ENCODE measurements around the gene EVI5. TPM values are rescaled to one million over a fixed set of nuclear protein-coding genes. Genes with fewer than 3 reads are reported as not detected.
"Not testable (repeated sequence)": the region's sequence is repeated elsewhere in the genome, so short reads cannot be mapped to it uniquely, and the experiment has no call there.

The EVI5 gene
- polyA plus RNA-seq, 2 of the 4 experiments (the other 2 are of a cell fraction), result 10.2 to 10.4 TPM

DNA sequence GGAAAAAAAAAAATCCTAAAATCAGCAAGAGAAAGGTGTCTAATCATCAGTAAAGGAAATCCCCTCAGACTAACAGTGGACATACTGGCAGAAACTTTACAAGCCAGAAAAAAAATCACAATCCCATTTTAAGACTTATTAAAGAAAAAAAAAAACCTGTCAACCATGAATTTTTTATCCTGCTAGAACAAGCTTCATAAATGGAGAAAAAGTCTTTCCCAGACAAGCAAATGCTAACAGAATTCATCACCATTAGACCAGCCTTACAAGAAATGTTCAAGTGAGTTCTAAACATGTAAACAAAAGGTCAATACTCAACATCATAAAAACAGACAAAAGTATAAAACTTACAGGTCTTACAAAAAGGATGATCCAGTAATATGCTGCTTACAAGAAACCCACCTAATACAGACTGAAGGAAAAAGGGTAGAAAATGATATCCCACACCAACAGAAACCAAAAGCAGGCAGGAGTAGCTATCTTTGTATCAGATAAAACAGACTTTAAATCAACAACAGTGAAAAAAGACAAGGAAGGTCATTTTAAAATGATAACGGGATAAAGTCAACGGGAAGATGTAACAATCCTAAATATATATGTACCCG is 129.6 kb downstream of the EVI5 start:
- POLR2A ChIA-PET, result no interaction called here
- TF ChIP-seq POLR2A (IDR thresholded peaks at IDR 0.05; ENCODE audit: low read length) (no peak), REST (IDR thresholded peaks at IDR 0.05) (no peak)

GRCh38 chr1:92653605-92654381 is 131.1 kb downstream of the EVI5 start:
- ATAC-seq (no peak), DNase-seq (ENCODE audit: low read depth in 1 of 2, low spot score in 1 of 2) (no peak), FAIRE-seq (no peak)
- no peaks in the 10 kb centered on the region for H3K4me1 ChIP-seq
- WGBS (ENCODE audit: missing lambda C conversion rate), result 97% methylated on average over 4 of the region's 4 CpGs
- no peak overlapping the region for H3K27ac ChIP-seq
- H3K4me2 ChIP-seq, result no peak overlapping the region
- no peak overlapping the region for H3K4me3 ChIP-seq
- peaks cover 6% of the 10 kb centered on the region for H3K9me3 ChIP-seq
- ChIA-PET POLR2A (no interaction called here), CTCF (interaction anchor here (0.6 kb wide), 1 partner anchor 644 kb away, joined by 3 read pairs; no protein-coding TSS in a partner anchor)
- TF ChIP-seq HES2 (IDR thresholded peaks at IDR 0.05) (no peak), JUNB (IDR thresholded peaks at IDR 0.05) (no peak), POLR2AphosphoS2 (conservative IDR thresholded peaks at IDR 0.05; ENCODE audit: low read length) (no peak), MYC (IDR thresholded peaks at IDR 0.05; ENCODE audit: borderline replicate concordance, low read length) (no peak), CBX2 (IDR thresholded peaks at IDR 0.05; ENCODE audit: borderline replicate concordance, low read depth) (no peak), CHD4 (IDR thresholded peaks at IDR 0.05; ENCODE audit: borderline replicate concordance) (no peak), USF2 (IDR thresholded peaks at IDR 0.05) (no peak), RARB (CRISPR knock-in tag; IDR thresholded peaks at IDR 0.05) (no peak), ESRRA (IDR thresholded peaks at IDR 0.05; ENCODE audit: borderline replicate concordance, low read length) (no peak), EHF (CRISPR knock-in tag; IDR thresholded peaks at IDR 0.05) (no peak), KDM5A (IDR thresholded peaks at IDR 0.05) (no peak), PHF8 (IDR thresholded peaks at IDR 0.05; ENCODE audit: borderline replicate concordance, low read depth) (no peak), MAFK (IDR thresholded peaks at IDR 0.05; ENCODE audit: partially characterized antibody) (no peak), HOXB13 (CRISPR knock-in tag; IDR thresholded peaks at IDR 0.05; ENCODE audit: low read depth) (no peak), EP300 (IDR thresholded peaks at IDR 0.05) (no peak), FOSB (CRISPR knock-in tag; IDR thresholded peaks at IDR 0.05) (no peak), CBX8 (IDR thresholded peaks at IDR 0.05) (no peak), ZNF302 (CRISPR knock-in tag; IDR thresholded peaks at IDR 0.05) (no peak)
- TF ChIP-seq, protein P1, sequence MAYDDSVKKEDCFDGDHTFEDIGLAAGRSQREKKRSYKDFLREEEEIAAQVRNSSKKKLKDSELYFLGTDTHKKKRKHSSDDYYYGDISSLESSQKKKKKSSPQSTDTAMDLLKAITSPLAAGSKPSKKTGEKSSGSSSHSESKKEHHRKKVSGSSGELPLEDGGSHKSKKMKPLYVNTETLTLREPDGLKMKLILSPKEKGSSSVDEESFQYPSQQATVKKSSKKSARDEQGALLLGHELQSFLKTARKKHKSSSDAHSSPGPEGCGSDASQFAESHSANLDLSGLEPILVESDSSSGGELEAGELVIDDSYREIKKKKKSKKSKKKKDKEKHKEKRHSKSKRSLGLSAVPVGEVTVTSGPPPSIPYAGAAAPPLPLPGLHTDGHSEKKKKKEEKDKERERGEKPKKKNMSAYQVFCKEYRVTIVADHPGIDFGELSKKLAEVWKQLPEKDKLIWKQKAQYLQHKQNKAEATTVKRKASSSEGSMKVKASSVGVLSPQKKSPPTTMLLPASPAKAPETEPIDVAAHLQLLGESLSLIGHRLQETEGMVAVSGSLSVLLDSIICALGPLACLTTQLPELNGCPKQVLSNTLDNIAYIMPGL (CRISPR knock-in tag; IDR thresholded peaks at IDR 0.05; ENCODE audit: borderline replicate concordance), result no peak

More for the DNA sequence above, 129.6 kb downstream of the EVI5 start:
- H3K4me1 ChIP-seq, result no peaks in the 10 kb centered on the region
- WGBS (ENCODE audit: missing lambda C conversion rate), result 91% methylated on average over 3 of the region's 3 CpGs
- CTCF ChIA-PET, result interaction anchor here (0.6 kb wide), 1 partner anchor 650 kb away, joined by 3 read pairs; no protein-coding TSS in a partner anchor
- H3K27ac ChIP-seq, result no peak overlapping the region
- ATAC-seq, result no peak
- H3K4me3 ChIP-seq, result no peak overlapping the region
- no peak for DNase-seq (ENCODE audit: low read depth in 1 of 2, low spot score in 1 of 2)
- H3K4me2 ChIP-seq, result no peak overlapping the region
- FAIRE-seq, result no peak
- peaks cover 6% of the 10 kb centered on the region for H3K9me3 ChIP-seq

DNA sequence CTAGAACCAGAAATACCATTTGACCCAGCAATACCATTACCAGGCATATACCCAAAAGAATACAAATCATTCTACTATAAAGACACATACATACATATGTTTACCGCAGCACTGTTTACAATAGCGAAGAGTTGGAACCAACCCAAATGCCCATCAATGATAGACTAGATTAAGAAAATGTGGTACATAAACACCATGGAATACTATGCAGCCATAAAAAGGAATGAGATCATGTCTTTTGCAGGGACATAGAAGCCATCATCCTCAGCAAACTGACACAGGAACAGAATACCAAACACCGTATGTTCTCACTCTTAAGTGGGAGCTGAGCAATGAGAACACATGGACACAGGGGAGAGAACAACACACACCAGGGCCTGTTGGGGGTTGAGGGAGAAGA is 144.2 kb downstream of the EVI5 start:
- FAIRE-seq; H3K9me3 ChIP-seq; H3K4me1 ChIP-seq; H3K27ac ChIP-seq; H3K4me2 ChIP-seq; H3K4me3 ChIP-seq; POLR2A ChIA-PET; ATAC-seq; DNase-seq (ENCODE audit: low read depth in 1 of 2, low spot score in 1 of 2): not testable (repeated sequence)
- WGBS (ENCODE audit: missing lambda C conversion rate), result 98% methylated on average over 3 of the region's 3 CpGs
- CTCF ChIA-PET, result interaction anchor here (0.6 kb wide), 1 partner anchor 117 kb away, joined by 3 read pairs; no protein-coding TSS in a partner anchor
